Hepatocyte (in vitro differentiated cells): ENCODE measurements around the gene EVL. TPM values are rescaled to one million over a fixed set of nuclear protein-coding genes. Genes with fewer than 3 reads are reported as not detected.

Source experiments
- DNase-seq: peaks from one replicate; pipeline ENCODE4 v3.0.0-alpha.2; 2016; ENCODE audit warnings: low spot score
- H2AFZ ChIP-seq: fragments of 200-600 bp; sonication (generic); 2 replicates; pipeline ENCODE4 v1.6.0; 2016; ENCODE audit warnings: antibody characterized with exemption, mild to moderate bottlenecking
- H3K27ac ChIP-seq: fragments of 200-600 bp; sonication (generic); 2 replicates; pipeline ENCODE4 v1.5.1; 2016; ENCODE audit warnings: mild to moderate bottlenecking
- H3K27me3 ChIP-seq: fragments of 200-600 bp; sonication (generic); 2 replicates; pipeline ENCODE4 v1.6.1; 2016
- H3K36me3 ChIP-seq: fragments of 200-600 bp; sonication (generic); replicated peaks from 2 replicates; pipeline ENCODE4 v1.5.1; 2016; ENCODE audit warnings: low read depth; ENCODE audit not compliant: insufficient read depth
- H3K4me1 ChIP-seq: fragments of 200-600 bp; sonication (generic); 2 replicates; pipeline ENCODE4 v1.5.1; 2016; ENCODE audit warnings: mild to moderate bottlenecking, moderate library complexity; ENCODE audit not compliant: insufficient read depth
- H3K4me2 ChIP-seq: fragments of 200-600 bp; sonication (generic); 2 replicates; pipeline ENCODE4 v1.6.0; 2016
- H3K4me3 ChIP-seq: fragments of 200-600 bp; sonication (generic); 2 replicates; pipeline ENCODE4 v1.5.1; 2016; ENCODE audit warnings: mild to moderate bottlenecking
- H3K79me2 ChIP-seq: fragments of 200-600 bp; sonication (generic); 2 replicates; pipeline ENCODE4 v1.6.0; 2017; ENCODE audit warnings: mild to moderate bottlenecking
- H3K9me2 ChIP-seq: fragments of 200-600 bp; sonication (generic); replicated peaks from 2 replicates; pipeline ENCODE4 v1.6.0; 2017; ENCODE audit warnings: mild to moderate bottlenecking; ENCODE audit not compliant: insufficient read depth
- H3K9me3 ChIP-seq: fragments of 200-600 bp; sonication (generic); 2 replicates; pipeline ENCODE4 v1.5.1; 2016; ENCODE audit warnings: low read depth, mild to moderate bottlenecking
- H4K20me1 ChIP-seq: fragments of 200-600 bp; sonication (generic); 2 replicates; pipeline ENCODE4 v1.6.0; 2016; ENCODE audit warnings: mild to moderate bottlenecking; ENCODE audit not compliant: insufficient read depth, poor library complexity, severe bottlenecking
- CTCF ChIP-seq: fragments of 200-600 bp; sonication (generic); IDR thresholded peaks from 2 replicates; pipeline ENCODE4 v1.5.1; 2016; ENCODE audit warnings: antibody characterized with exemption, mild to moderate bottlenecking; ENCODE audit not compliant: poor library complexity
- EZH2 ChIP-seq: fragments of 200-600 bp; sonication (generic); IDR thresholded peaks from 2 replicates; pipeline ENCODE4 v1.6.1; 2016; ENCODE audit warnings: antibody characterized with exemption, mild to moderate bottlenecking, borderline replicate concordance
- EZH2phosphoT487 ChIP-seq: fragments of 200-600 bp; sonication (generic); IDR thresholded peaks from one replicate; pipeline ENCODE4 v1.6.1; 2018; ENCODE audit warnings: antibody characterized with exemption, mild to moderate bottlenecking, low read depth, moderate library complexity; ENCODE audit not compliant: unreplicated experiment, severe bottlenecking
- WGBS: methylation state at CpG from one replicate; pipeline ENCODE4 v1.1.6; 2016; ENCODE audit warnings: low lambda C conversion rate; ENCODE audit errors: missing lambda C conversion rate; 5-methylcytosine and 5-hydroxymethylcytosine counted together
- polyA plus RNA-seq: library from polyadenylated mRNA; unstranded; fragments of >200 nt; fragmentation: Nextera tagmentation; extraction: Ambion mirVana; gene quantifications from 2 replicates; pipeline ENCODE4 v1.2.1, GENCODE V29; 2016
- total RNA-seq: library from RNA; depleted of rRNA; stranded (reverse); fragments of >200 nt; gene quantifications from 2 replicates; pipeline ENCODE4 v1.2.3, GENCODE V29; 2014

EVL gene
- total and polyA plus RNA-seq, 2 experiments from 2014 or later: 60.5 to 77.2 TPM

- TF ChIP-seq CTCF (no peak), EZH2phosphoT487 (no peak), EZH2 (no peak)
- H3K4me2 ChIP-seq: no peak overlapping the region
- no peak for DNase-seq
- H3K4me1 ChIP-seq: peaks cover 11% of the 10 kb centered on the region
- no peak overlapping the region for H2AFZ ChIP-seq
- no peak overlapping the region for H3K4me3 ChIP-seq
- no peak overlapping the region for H3K27ac ChIP-seq
- no peaks in the 10 kb centered on the region for H3K36me3 ChIP-seq
- H4K20me1 ChIP-seq: no peaks in the 10 kb centered on the region
- H3K9me3 ChIP-seq: no peaks in the 10 kb centered on the region
- H3K9me2 ChIP-seq: no peaks in the 10 kb centered on the region
- no peaks in the 10 kb centered on the region for H3K27me3 ChIP-seq
- no peaks in the 10 kb centered on the region for H3K79me2 ChIP-seq
- WGBS: 94% methylated on average over 6 of the region's 6 CpGs
Observed at GRCh38 chr14:100110816-100111215, 45.6 kb downstream of the EVL start.

GRCh38 chr14:100111931-100112704 lies 46.9 kb downstream of the EVL start:
- no peak for DNase-seq
- Histone ChIP-seq H3K79me2 (no peaks in the 10 kb centered on the region), H3K4me2 (no peak overlapping the region), H3K9me3 (no peaks in the 10 kb centered on the region), H3K27me3 (no peaks in the 10 kb centered on the region), H3K4me1 (peaks cover 11% of the 10 kb centered on the region), H3K36me3 (no peaks in the 10 kb centered on the region), H3K9me2 (no peaks in the 10 kb centered on the region), H2AFZ (no peak overlapping the region), H4K20me1 (no peaks in the 10 kb centered on the region), H3K27ac (peak overlapping the region; percentile 11), H3K4me3 (no peak overlapping the region)
- TF ChIP-seq EZH2: no peak
- WGBS: 67% methylated on average over 11 of the region's 11 CpGs

GRCh38 chr14:100114109-100114765 lies 49.0 kb downstream of the EVL start:
- no peak for TF ChIP-seq CTCF
- no peak for TF ChIP-seq EZH2phosphoT487
- TF ChIP-seq EZH2: no peak
- H3K4me3 ChIP-seq: no peak overlapping the region
- no peak for DNase-seq
- H3K4me1 ChIP-seq: peaks cover 11% of the 10 kb centered on the region
- no peaks in the 10 kb centered on the region for H3K36me3 ChIP-seq
- WGBS: 97% methylated on average over 13 of the region's 13 CpGs
- no peaks in the 10 kb centered on the region for H3K79me2 ChIP-seq
- H3K27me3 ChIP-seq: no peaks in the 10 kb centered on the region
- no peaks in the 10 kb centered on the region for H3K9me3 ChIP-seq
- H4K20me1 ChIP-seq: no peaks in the 10 kb centered on the region
- no peak overlapping the region for H3K27ac ChIP-seq
- H3K9me2 ChIP-seq: no peaks in the 10 kb centered on the region
- H2AFZ ChIP-seq: no peak overlapping the region
- no peak overlapping the region for H3K4me2 ChIP-seq

- TF ChIP-seq CTCF: no peak
- TF ChIP-seq EZH2: no peak
- no peak for TF ChIP-seq EZH2phosphoT487
- WGBS: 91% methylated on average over 6 of the region's 6 CpGs
Observed at GRCh38 chr14:100115236-100115635, 50.0 kb downstream of the EVL start.

More at GRCh38 chr14:100115236-100115635, 50.0 kb downstream of the EVL start:
- no peaks in the 10 kb centered on the region for H3K36me3 ChIP-seq
- no peak overlapping the region for H3K27ac ChIP-seq
- DNase-seq: no peak
- no peak overlapping the region for H2AFZ ChIP-seq
- no peaks in the 10 kb centered on the region for H4K20me1 ChIP-seq
- peaks cover 11% of the 10 kb centered on the region for H3K4me1 ChIP-seq
- H3K4me2 ChIP-seq: no peak overlapping the region
- no peaks in the 10 kb centered on the region for H3K27me3 ChIP-seq
- no peaks in the 10 kb centered on the region for H3K79me2 ChIP-seq
- no peaks in the 10 kb centered on the region for H3K9me2 ChIP-seq
- no peak overlapping the region for H3K4me3 ChIP-seq
- no peaks in the 10 kb centered on the region for H3K9me3 ChIP-seq
